Right atrium auricular region (tissue), 2 donors: Measurements from ENCODE around the gene PHGDH. TPM values are rescaled to one million over a fixed set of nuclear protein-coding genes. Genes with fewer than 3 reads are reported as not detected.
"Not testable (repeated sequence)": the region's sequence is repeated elsewhere in the genome, so short reads cannot be mapped to it uniquely, and the experiment has no call there.

Experiments
- DNase-seq: peaks from one replicate; pipeline ENCODE4 v3.0.0-alpha.2; 2019; ENCODE audit warnings: low spot score
- H3K27ac ChIP-seq, 2 donors: fragments of 200-600 bp; sonication (generic); 1 replicate in 1 of 2; 2 replicates in 1 of 2; pipeline ENCODE4 v1.5.1; 2016 to 2019
- H3K27me3 ChIP-seq, 2 donors: fragments of 200-600 bp; sonication (generic); one replicate each; pipeline versions ENCODE4 v1.5.1 to v1.6.0; 2017 to 2019
- H3K36me3 ChIP-seq: fragments of 200-600 bp; sonication (generic); one replicate; pipeline ENCODE4 v1.5.1; 2016
- H3K4me1 ChIP-seq, 2 donors: fragments of 200-600 bp; sonication (generic); one replicate each; pipeline versions ENCODE4 v1.5.1 to v1.6.0; 2017 to 2019
- H3K4me3 ChIP-seq, 2 donors: fragments of 200-600 bp; sonication (generic); 1 replicate in 1 of 2; 2 replicates in 1 of 2; pipeline ENCODE4 v1.5.1; 2017 to 2019; ENCODE audit warnings: mild to moderate bottlenecking in 1 of 2, moderate library complexity in 1 of 2
- H3K9me3 ChIP-seq, 2 donors: fragments of 200-600 bp; sonication (generic); one replicate each; pipeline ENCODE4 v1.5.1; 2019
- total RNA-seq, 2 donors: library from RNA; depleted of rRNA; stranded (reverse); fragments of >200 nt; gene quantifications; one replicate each; pipeline ENCODE4 v1.1.0, GENCODE V29; 2016
- TF ChIP-seq, protein P1 (sequence below), 2 donors: fragments of 200-600 bp; sonication (generic); IDR thresholded peaks; one replicate each; pipeline ENCODE4 v1.5.1; 2019; ENCODE audit warnings: antibody characterized with exemption in 2 of 2

Gene PHGDH
- total RNA-seq, 2 donors from 2014 or later: 23.5 to 29.4 TPM

DNA sequence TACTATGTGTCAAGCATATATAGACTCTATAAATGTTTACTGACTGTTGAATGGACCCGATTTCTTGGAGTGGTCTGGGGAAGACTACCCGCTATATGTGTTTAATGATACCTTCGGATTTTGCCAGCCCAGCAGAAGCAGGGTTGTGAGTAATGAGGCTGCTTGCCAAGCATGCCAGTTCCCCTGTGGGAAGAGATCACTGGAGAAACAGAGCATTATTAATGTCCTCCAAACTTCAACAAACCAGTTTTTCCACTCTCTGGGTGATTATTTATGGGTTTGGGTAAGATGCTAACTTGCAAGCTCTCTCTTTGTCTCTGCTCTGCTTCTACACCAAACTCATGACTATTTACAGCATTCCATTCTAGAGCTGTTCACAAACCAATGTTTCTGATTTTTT is 25.1 kb upstream of the PHGDH start:
- no peaks in the 10 kb centered on the region for H3K4me1 ChIP-seq
- H3K36me3 ChIP-seq: no peaks in the 10 kb centered on the region
- no peak overlapping the region for H3K27ac ChIP-seq
- H3K27me3 ChIP-seq: no peaks in the 10 kb centered on the region
- no peak for DNase-seq
- no peak overlapping the region for H3K4me3 ChIP-seq
- TF ChIP-seq, protein P1, sequence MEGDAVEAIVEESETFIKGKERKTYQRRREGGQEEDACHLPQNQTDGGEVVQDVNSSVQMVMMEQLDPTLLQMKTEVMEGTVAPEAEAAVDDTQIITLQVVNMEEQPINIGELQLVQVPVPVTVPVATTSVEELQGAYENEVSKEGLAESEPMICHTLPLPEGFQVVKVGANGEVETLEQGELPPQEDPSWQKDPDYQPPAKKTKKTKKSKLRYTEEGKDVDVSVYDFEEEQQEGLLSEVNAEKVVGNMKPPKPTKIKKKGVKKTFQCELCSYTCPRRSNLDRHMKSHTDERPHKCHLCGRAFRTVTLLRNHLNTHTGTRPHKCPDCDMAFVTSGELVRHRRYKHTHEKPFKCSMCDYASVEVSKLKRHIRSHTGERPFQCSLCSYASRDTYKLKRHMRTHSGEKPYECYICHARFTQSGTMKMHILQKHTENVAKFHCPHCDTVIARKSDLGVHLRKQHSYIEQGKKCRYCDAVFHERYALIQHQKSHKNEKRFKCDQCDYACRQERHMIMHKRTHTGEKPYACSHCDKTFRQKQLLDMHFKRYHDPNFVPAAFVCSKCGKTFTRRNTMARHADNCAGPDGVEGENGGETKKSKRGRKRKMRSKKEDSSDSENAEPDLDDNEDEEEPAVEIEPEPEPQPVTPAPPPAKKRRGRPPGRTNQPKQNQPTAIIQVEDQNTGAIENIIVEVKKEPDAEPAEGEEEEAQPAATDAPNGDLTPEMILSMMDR (IDR thresholded peaks at IDR 0.05): no peak
- no peaks in the 10 kb centered on the region for H3K9me3 ChIP-seq

DNA sequence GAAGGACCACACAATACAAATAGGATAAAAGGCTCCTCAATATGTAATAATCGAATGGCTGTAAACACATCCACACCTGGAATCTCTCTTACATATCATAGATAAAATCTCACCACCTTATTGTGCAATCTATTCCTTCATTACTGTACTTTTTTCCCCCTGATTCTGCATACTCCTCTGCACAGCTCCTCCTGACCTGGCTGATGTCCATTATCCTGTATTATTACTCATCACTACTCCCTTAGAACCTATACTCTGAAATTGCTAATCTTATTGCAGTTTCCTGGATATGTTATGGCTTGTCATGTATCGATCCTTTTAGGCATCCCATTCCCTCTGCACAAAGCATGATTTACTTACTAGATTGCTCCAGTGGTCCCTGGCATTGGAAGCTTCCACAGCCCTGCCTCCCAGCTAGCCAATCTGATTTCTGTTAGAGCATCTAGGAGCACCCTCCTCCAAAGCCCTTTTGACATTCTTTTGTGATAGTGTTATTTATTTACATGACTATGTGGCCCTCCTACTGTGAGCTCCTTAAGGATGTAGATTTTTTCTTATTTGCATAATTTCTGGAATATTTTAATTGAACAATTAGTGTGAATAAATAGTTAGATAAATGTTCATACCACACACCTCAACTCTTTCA is 24.2 kb upstream of the PHGDH start:
- no peaks in the 10 kb centered on the region for H3K9me3 ChIP-seq
- H3K4me3 ChIP-seq: no peak overlapping the region
- DNase-seq: no peak
- TF ChIP-seq, protein P1 (IDR thresholded peaks at IDR 0.05): no peak
- no peaks in the 10 kb centered on the region for H3K36me3 ChIP-seq
- H3K27ac ChIP-seq: no peak overlapping the region
- no peaks in the 10 kb centered on the region for H3K27me3 ChIP-seq
- H3K4me1 ChIP-seq: no peaks in the 10 kb centered on the region

DNA sequence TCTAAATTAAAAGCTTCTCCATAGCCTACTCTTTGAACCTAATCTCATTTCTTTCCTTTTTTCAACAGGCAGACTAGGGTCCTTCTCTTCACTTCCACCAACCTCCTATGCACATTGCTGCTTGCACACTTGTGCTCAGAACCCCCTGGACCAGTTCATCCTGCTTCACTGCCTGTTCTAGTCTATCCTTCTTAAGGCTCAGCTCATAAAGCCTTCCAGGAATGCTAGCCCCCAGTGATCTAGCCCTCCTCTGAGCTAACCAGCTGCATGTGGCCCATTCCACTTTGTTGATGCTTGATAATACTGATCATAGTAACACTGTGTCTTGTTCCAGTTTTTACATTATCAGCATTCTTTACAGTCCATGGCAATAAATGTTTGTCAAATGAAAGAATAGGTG is 22.9 kb upstream of the PHGDH start:
- no peak overlapping the region for H3K27ac ChIP-seq
- TF ChIP-seq, protein P1 (IDR thresholded peaks at IDR 0.05): no peak

DNA sequence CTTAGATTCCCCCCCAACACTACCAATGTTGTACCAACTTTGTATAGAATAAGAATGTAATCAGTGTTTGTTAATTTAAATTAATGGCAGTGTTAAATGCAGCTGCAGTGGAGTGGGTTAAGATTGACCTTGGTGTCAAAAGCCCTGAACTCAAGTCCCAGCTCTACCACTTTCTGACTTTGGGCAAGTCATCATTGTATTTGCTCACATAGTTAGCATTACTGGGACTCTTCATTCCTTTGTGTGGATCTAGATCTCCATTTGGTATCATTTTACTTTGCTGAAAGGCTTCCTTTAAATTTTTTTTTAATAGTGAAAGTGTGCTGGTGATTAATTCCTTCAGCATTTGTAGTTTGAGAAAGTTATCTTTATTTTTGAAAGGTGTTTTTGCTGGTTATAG is 22.2 kb upstream of the PHGDH start:
- Histone ChIP-seq H3K9me3 (no peaks in the 10 kb centered on the region), H3K4me1 (no peaks in the 10 kb centered on the region), H3K4me3 (no peak overlapping the region), H3K27me3 (no peaks in the 10 kb centered on the region), H3K27ac (no peak overlapping the region), H3K36me3 (no peaks in the 10 kb centered on the region)
- TF ChIP-seq, protein P1 (IDR thresholded peaks at IDR 0.05): no peak
- DNase-seq: no peak

More for the DNA sequence above, 22.9 kb upstream of the PHGDH start:
- no peak for DNase-seq
- Histone ChIP-seq H3K4me1 (no peaks in the 10 kb centered on the region), H3K27me3 (no peaks in the 10 kb centered on the region), H3K9me3 (no peaks in the 10 kb centered on the region), H3K36me3 (no peaks in the 10 kb centered on the region), H3K4me3 (no peak overlapping the region)

DNA sequence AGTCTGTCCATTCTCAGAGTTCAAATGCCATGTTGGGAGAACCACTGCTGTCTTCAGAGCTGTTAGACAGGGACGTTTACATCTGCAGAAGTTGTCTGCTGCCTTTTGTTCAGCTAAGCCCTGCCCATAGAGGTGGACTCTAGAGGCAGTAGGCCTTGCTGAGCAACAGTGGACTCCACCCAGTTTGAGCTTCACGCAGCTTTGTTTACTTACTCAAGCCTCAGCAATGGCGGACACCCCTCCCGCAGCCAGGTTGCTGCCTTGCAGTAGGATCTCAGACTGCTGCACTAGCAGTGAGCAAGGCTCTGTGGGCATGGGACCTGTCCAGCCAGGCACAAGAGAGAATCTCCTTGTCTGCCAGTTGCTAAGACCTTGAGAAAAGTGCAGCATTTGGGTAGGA is 14.9 kb upstream of the PHGDH start:
- not testable (repeated sequence) for H3K27me3 ChIP-seq, H3K4me1 ChIP-seq, H3K27ac ChIP-seq, H3K4me3 ChIP-seq, H3K36me3 ChIP-seq, DNase-seq
- H3K9me3 ChIP-seq: peaks cover 0 to 11% of the 10 kb centered on the region in 2 donors

DNA sequence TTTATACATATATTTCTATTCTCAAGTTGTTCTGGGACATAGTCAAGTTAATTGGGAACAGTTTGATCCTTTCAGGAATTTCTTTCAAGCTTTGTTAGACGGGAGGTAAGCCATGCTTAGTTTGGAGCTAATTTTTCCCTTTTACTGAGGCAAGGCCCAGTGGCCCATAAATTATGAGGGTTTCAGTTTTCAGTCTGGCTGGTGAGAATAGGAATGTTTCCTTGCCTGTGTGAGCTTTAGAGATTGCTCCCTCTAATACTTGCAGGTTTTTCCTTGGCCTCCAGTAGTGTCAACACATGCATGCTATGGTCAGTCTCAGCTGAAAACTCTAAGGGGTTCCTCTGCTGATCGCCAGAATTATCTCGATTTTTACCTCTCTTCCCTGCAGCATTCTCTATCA is 14.1 kb upstream of the PHGDH start:
- no peak for DNase-seq
- Histone ChIP-seq H3K27me3 (no peaks in the 10 kb centered on the region), H3K27ac (no peak overlapping the region), H3K9me3 (peaks cover 0 to 11% of the 10 kb centered on the region in 2 donors), H3K4me3 (no peak overlapping the region), H3K36me3 (no peaks in the 10 kb centered on the region), H3K4me1 (no peaks in the 10 kb centered on the region)
- TF ChIP-seq, protein P1 (IDR thresholded peaks at IDR 0.05): no peak
